ENCODE measurements around the gene ADAT3.

ADAT3 gene

GRCh38 chr19:1882786-1883692, 22.2 kb upstream of the ADAT3 start:
- TF ChIP-seq YY1 (IDR thresholded peaks at IDR 0.05; ENCODE audit: low read depth): no peak
- TF ChIP-seq RAD21 (IDR thresholded peaks at IDR 0.05; ENCODE audit: low read depth): no peak
- no peak for TF ChIP-seq EGR1 (IDR thresholded peaks at IDR 0.05)
- TF ChIP-seq TCF12 (IDR thresholded peaks at IDR 0.05; ENCODE audit: low read depth): no peak
- no peak for TF ChIP-seq MAX (IDR thresholded peaks at IDR 0.05)
- no peak for TF ChIP-seq REST (IDR thresholded peaks at IDR 0.05; ENCODE audit: low read depth)

- TF ChIP-seq REST (IDR thresholded peaks at IDR 0.05; ENCODE audit: low read depth): no peak
- TF ChIP-seq TCF12 (IDR thresholded peaks at IDR 0.05; ENCODE audit: low read depth): no peak
- no peak for TF ChIP-seq TEAD4 (IDR thresholded peaks at IDR 0.05)
- no peak for TF ChIP-seq RAD21 (IDR thresholded peaks at IDR 0.05; ENCODE audit: low read depth)
- TF ChIP-seq CEBPB (IDR thresholded peaks at IDR 0.05): no peak
- no peak for TF ChIP-seq EGR1 (IDR thresholded peaks at IDR 0.05)
- TF ChIP-seq NFIC (IDR thresholded peaks at IDR 0.05): no peak
- no peak for TF ChIP-seq EP300 (IDR thresholded peaks at IDR 0.05; ENCODE audit: borderline replicate concordance)
- no peak for TF ChIP-seq CREB1 (IDR thresholded peaks at IDR 0.05; ENCODE audit: low read depth)
- TF ChIP-seq ZBTB7A (IDR thresholded peaks at IDR 0.05; ENCODE audit: low read depth): no peak
- no peak for TF ChIP-seq YY1 (IDR thresholded peaks at IDR 0.05; ENCODE audit: low read depth)
- TF ChIP-seq USF1 (IDR thresholded peaks at IDR 0.05): no peak
- no peak for TF ChIP-seq FOXM1 (IDR thresholded peaks at IDR 0.05; ENCODE audit: borderline replicate concordance, low read depth)
- no peak for TF ChIP-seq MAX (IDR thresholded peaks at IDR 0.05)
- TF ChIP-seq TAF1 (IDR thresholded peaks at IDR 0.05; ENCODE audit: low read depth): no peak
These were observed 21.4 kb upstream of the ADAT3 start for GRCh38 chr19:1883784-1884183.

- TF ChIP-seq ZBTB7A (IDR thresholded peaks at IDR 0.05; ENCODE audit: low read depth): no peak
- TF ChIP-seq USF1 (IDR thresholded peaks at IDR 0.05): no peak
- TF ChIP-seq EP300 (IDR thresholded peaks at IDR 0.05; ENCODE audit: borderline replicate concordance): no peak
- TF ChIP-seq RAD21 (IDR thresholded peaks at IDR 0.05; ENCODE audit: low read depth): no peak
- no peak for TF ChIP-seq TEAD4 (IDR thresholded peaks at IDR 0.05)
- TF ChIP-seq REST (IDR thresholded peaks at IDR 0.05; ENCODE audit: low read depth): no peak
- no peak for TF ChIP-seq MAX (IDR thresholded peaks at IDR 0.05)
- TF ChIP-seq CEBPB (IDR thresholded peaks at IDR 0.05): no peak
- TF ChIP-seq TAF1 (IDR thresholded peaks at IDR 0.05; ENCODE audit: low read depth): no peak
- no peak for TF ChIP-seq TCF12 (IDR thresholded peaks at IDR 0.05; ENCODE audit: low read depth)
- TF ChIP-seq EGR1 (IDR thresholded peaks at IDR 0.05): no peak
- no peak for TF ChIP-seq YY1 (IDR thresholded peaks at IDR 0.05; ENCODE audit: low read depth)
These were observed 20.9 kb upstream of the ADAT3 start for GRCh38 chr19:1884291-1884718.

- TF ChIP-seq REST (IDR thresholded peaks at IDR 0.05; ENCODE audit: low read depth) (no peak), YY1 (IDR thresholded peaks at IDR 0.05; ENCODE audit: low read depth) (no peak), NFIC (IDR thresholded peaks at IDR 0.05) (no peak), MAX (IDR thresholded peaks at IDR 0.05) (no peak), USF1 (IDR thresholded peaks at IDR 0.05) (no peak), ZBTB7A (IDR thresholded peaks at IDR 0.05; ENCODE audit: low read depth) (0 out of 2 replicates have a peak, but pooled peaks have one; percentile 26)
These were observed 20.4 kb upstream of the ADAT3 start for GRCh38 chr19:1884719-1885334.
